Right forelimb (tissue), 1 donor: ENCODE results near the gene SERGEF.

Source experiments
- DNase-seq: peaks from one replicate; pipeline ENCODE4 v3.0.0-alpha.2; 2018

SERGEF gene

GRCh38 chr11:17766590-17766989, 246.3 kb downstream of the SERGEF start:
- no peak for DNase-seq

- DNase-seq = no peak
These were observed 246.8 kb downstream of the SERGEF start for GRCh38 chr11:17766073-17766359.

- DNase-seq = no peak
These were observed 247.3 kb downstream of the SERGEF start for GRCh38 chr11:17765356-17766072.

- DNase-seq = no peak
These were observed 248.2 kb downstream of the SERGEF start for GRCh38 chr11:17764446-17765218.

GRCh38 chr11:17763703-17764102, 249.1 kb downstream of the SERGEF start:
- DNase-seq = no peak

GRCh38 chr11:17763244-17763643, 249.6 kb downstream of the SERGEF start:
- DNase-seq = no peak

- DNase-seq = no peak
These were observed 250.4 kb downstream of the SERGEF start for GRCh38 chr11:17762309-17762974.

- DNase-seq = no peak
These were observed 252.5 kb downstream of the SERGEF start for GRCh38 chr11:17760102-17761029.

GRCh38 chr11:17755891-17756290, 257.0 kb downstream of the SERGEF start:
- no peak for DNase-seq

GRCh38 chr11:17753641-17754040, 259.2 kb downstream of the SERGEF start:
- no peak for DNase-seq

- DNase-seq = no peak
These were observed 259.7 kb downstream of the SERGEF start for GRCh38 chr11:17753153-17753552.

GRCh38 chr11:17752144-17752543, 260.7 kb downstream of the SERGEF start:
- no peak for DNase-seq

- no peak for DNase-seq
These were observed 261.3 kb downstream of the SERGEF start for GRCh38 chr11:17751558-17751957.

- no peak for DNase-seq
These were observed 262.1 kb downstream of the SERGEF start for GRCh38 chr11:17750801-17751165.

- DNase-seq = no peak
These were observed 262.6 kb downstream of the SERGEF start for GRCh38 chr11:17750013-17750800.

GRCh38 chr11:17748761-17749721, 263.8 kb downstream of the SERGEF start:
- DNase-seq = no peak

- no peak for DNase-seq
These were observed 264.8 kb downstream of the SERGEF start for GRCh38 chr11:17748044-17748443.

- no peak for DNase-seq
These were observed 265.5 kb downstream of the SERGEF start for GRCh38 chr11:17747131-17747955.

GRCh38 chr11:17746096-17746495, 266.8 kb downstream of the SERGEF start:
- DNase-seq = no peak
